Measurements from ENCODE around the gene SNX9.

DNA sequence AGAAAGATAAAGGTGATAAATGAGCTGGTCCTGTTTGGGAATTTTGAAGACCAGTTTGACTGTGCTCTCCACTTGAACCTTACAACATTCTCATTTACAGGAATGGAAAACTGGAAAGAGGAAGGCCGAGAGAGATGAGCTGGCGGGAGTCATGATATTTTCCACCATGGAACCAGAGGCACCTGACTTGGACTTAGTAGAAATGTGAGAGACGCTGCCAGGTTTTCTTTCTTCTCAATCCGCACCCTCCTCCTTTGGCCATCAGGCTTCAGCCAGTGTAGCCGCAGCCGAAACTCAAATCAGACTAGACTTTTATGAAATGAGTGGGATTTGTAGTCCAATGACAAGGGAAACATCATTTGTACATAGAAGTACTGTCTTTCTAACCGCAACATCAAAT is 104.0 kb downstream of the SNX9 start:
- TF ChIP-seq, protein P1, sequence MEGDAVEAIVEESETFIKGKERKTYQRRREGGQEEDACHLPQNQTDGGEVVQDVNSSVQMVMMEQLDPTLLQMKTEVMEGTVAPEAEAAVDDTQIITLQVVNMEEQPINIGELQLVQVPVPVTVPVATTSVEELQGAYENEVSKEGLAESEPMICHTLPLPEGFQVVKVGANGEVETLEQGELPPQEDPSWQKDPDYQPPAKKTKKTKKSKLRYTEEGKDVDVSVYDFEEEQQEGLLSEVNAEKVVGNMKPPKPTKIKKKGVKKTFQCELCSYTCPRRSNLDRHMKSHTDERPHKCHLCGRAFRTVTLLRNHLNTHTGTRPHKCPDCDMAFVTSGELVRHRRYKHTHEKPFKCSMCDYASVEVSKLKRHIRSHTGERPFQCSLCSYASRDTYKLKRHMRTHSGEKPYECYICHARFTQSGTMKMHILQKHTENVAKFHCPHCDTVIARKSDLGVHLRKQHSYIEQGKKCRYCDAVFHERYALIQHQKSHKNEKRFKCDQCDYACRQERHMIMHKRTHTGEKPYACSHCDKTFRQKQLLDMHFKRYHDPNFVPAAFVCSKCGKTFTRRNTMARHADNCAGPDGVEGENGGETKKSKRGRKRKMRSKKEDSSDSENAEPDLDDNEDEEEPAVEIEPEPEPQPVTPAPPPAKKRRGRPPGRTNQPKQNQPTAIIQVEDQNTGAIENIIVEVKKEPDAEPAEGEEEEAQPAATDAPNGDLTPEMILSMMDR (IDR thresholded peaks at IDR 0.05; ENCODE audit: low read depth, low read length), result no peak
- TF ChIP-seq EZH2phosphoT487 (IDR thresholded peaks at IDR 0.05; ENCODE audit: low read depth), result no peak

Measured in OCI-LY3 (cell line).